GM23338 (cell line): ENCODE measurements around the gene ANKRD13C. TPM values are rescaled to one million over a fixed set of nuclear protein-coding genes. Genes with fewer than 3 reads are reported as not detected.

Experiments used
- ATAC-seq: fragments of 200-7000 bp; cut with Tn5 transposase; 3 replicates; pipeline ENCODE4 v1.9.1; 2020
- DNase-seq: peaks from one replicate; pipeline ENCODE4 v3.0.0-alpha.2; 2015; ENCODE audit warnings: low spot score
- H2AFZ ChIP-seq: fragments of 200-600 bp; sonication (generic); 2 replicates; pipeline ENCODE4 v1.8.0; 2016; ENCODE audit warnings: antibody characterized with exemption, mild to moderate bottlenecking, moderate library complexity
- H3F3A ChIP-seq: fragments of 200-600 bp; sonication (generic); replicated peaks from 2 replicates; pipeline ENCODE4 v1.8.0; 2017; ENCODE audit warnings: antibody characterized with exemption, mixed run types, low read depth
- H3K27ac ChIP-seq: fragments of 200-600 bp; sonication (generic); 2 replicates; pipeline ENCODE4 v1.6.1; 2016; ENCODE audit warnings: low read depth
- H3K27me3 ChIP-seq: fragments of 200-600 bp; sonication (generic); 2 replicates; pipeline ENCODE4 v1.8.0; 2016; ENCODE audit warnings: mild to moderate bottlenecking, mixed run types, moderate library complexity; ENCODE audit not compliant: insufficient read depth
- H3K36me3 ChIP-seq: fragments of 200-600 bp; sonication (generic); 2 replicates; pipeline ENCODE4 v1.8.0; 2016; ENCODE audit warnings: mild to moderate bottlenecking; ENCODE audit not compliant: insufficient read depth
- H3K4me1 ChIP-seq: fragments of 200-600 bp; sonication (generic); 2 replicates; pipeline ENCODE4 v1.8.0; 2016; ENCODE audit warnings: mild to moderate bottlenecking, moderate library complexity; ENCODE audit not compliant: insufficient read depth
- H3K4me2 ChIP-seq: fragments of 200-600 bp; sonication (generic); 2 replicates; pipeline ENCODE4 v1.7.1; 2017; ENCODE audit warnings: mixed run types
- H3K4me3 ChIP-seq: fragments of 200-600 bp; sonication (generic); 2 replicates; pipeline ENCODE4 v1.6.1; 2016; ENCODE audit warnings: mixed run types
- H3K79me2 ChIP-seq: fragments of 200-600 bp; sonication (generic); replicated peaks from 2 replicates; pipeline ENCODE4 v1.8.0; 2017; ENCODE audit warnings: mild to moderate bottlenecking; ENCODE audit not compliant: insufficient read depth
- H3K9me2 ChIP-seq: fragments of 200-600 bp; sonication (generic); 2 replicates; pipeline ENCODE4 v1.8.0; 2017; ENCODE audit not compliant: insufficient read depth
- H4K20me1 ChIP-seq: fragments of 200-600 bp; sonication (generic); replicated peaks from 2 replicates; pipeline ENCODE4 v1.8.0; 2017; ENCODE audit warnings: mild to moderate bottlenecking; ENCODE audit not compliant: insufficient read depth
- H3K27ac Mint-ChIP-seq: 2 replicates; pipeline ENCODE4 v1.8.0; 2020; ENCODE audit warnings: inconsistent platforms, mild to moderate bottlenecking, moderate library complexity, mixed read lengths
- H3K27me3 Mint-ChIP-seq: 3 replicates; pipeline ENCODE4 v1.8.0; 2022; ENCODE audit warnings: low read depth, mild to moderate bottlenecking, moderate library complexity, mixed read lengths, inconsistent platforms; ENCODE audit not compliant: insufficient read depth, poor library complexity
- H3K36me3 Mint-ChIP-seq: 3 replicates; pipeline ENCODE4 v1.8.0; 2021; ENCODE audit warnings: low read depth, mild to moderate bottlenecking, inconsistent platforms, moderate library complexity, mixed read lengths
- H3K4me1 Mint-ChIP-seq: 3 replicates; pipeline ENCODE4 v1.8.0; 2020; ENCODE audit warnings: mild to moderate bottlenecking, inconsistent platforms, mixed read lengths
- H3K4me3 Mint-ChIP-seq: 3 replicates; pipeline ENCODE4 v1.8.0; 2021; ENCODE audit warnings: moderate library complexity, mild to moderate bottlenecking, inconsistent platforms, mixed read lengths
- H3K9me3 Mint-ChIP-seq: 3 replicates; pipeline ENCODE4 v1.8.0; 2020; ENCODE audit warnings: moderate library complexity, mild to moderate bottlenecking, inconsistent platforms, mixed read lengths
- CREB1 ChIP-seq: fragments of 250-450 bp; sonication (Bioruptor Pico); IDR thresholded peaks from 2 replicates; pipeline ENCODE4 v1.5.0; 2020; ENCODE audit warnings: low read depth, mild to moderate bottlenecking, moderate library complexity
- CTCF ChIP-seq, 2 experiments: fragments of 200-600 bp in 1 of 2; sonication (generic) in 1 of 2; conservative IDR thresholded peaks; 2 replicates each; pipeline versions ENCODE4 v1.5.1 to v1.6.1; 2016 to 2017; ENCODE audit warnings: antibody characterized with exemption in 2 of 2, low read depth in 2 of 2, mild to moderate bottlenecking in 2 of 2, moderate library complexity in 1 of 2
- EZH2phosphoT487 ChIP-seq: fragments of 200-600 bp; sonication (generic); IDR thresholded peaks from one replicate; pipeline ENCODE4 v1.8.1; 2018; ENCODE audit warnings: antibody characterized with exemption; ENCODE audit not compliant: unreplicated experiment
- POLR2AphosphoS5 ChIP-seq: IDR thresholded peaks from 2 replicates; pipeline ENCODE4 v1.6.1; 2016; ENCODE audit warnings: antibody characterized with exemption, low read depth
- REST ChIP-seq: IDR thresholded peaks from one replicate; pipeline ENCODE4 v1.6.1; 2018; ENCODE audit warnings: antibody characterized with exemption; ENCODE audit not compliant: unreplicated experiment
- ZNF331 ChIP-seq: fragments of 250-450 bp; sonication (Bioruptor Pico); IDR thresholded peaks from 2 replicates; pipeline ENCODE4 v1.5.0; 2020; ENCODE audit warnings: low read depth, mild to moderate bottlenecking, moderate library complexity
- polyA plus RNA-seq: library from polyadenylated mRNA; unstranded; fragments of >200 nt; fragmentation: Nextera tagmentation; extraction: Ambion mirVana; gene quantifications from 2 replicates; pipeline ENCODE4 v1.2.1, GENCODE V29; 2016
- total RNA-seq: library from RNA; depleted of rRNA; stranded (reverse); fragments of >200 nt; shearing (Covaris generic); gene quantifications from 2 replicates; pipeline ENCODE4 v1.2.3, GENCODE V29; 2014
- TF ChIP-seq, protein P1 (sequence below): IDR thresholded peaks from 2 replicates; pipeline ENCODE4 v1.6.1; 2016; ENCODE audit warnings: antibody characterized with exemption
- TF ChIP-seq, protein P2 (sequence below): fragments of 250-450 bp; sonication (Bioruptor Pico); IDR thresholded peaks from 2 replicates; pipeline ENCODE4 v1.5.0; 2020; ENCODE audit warnings: mild to moderate bottlenecking, moderate library complexity

ANKRD13C gene
- total and polyA plus RNA-seq, 2 experiments from 2014 or later: 12.3 to 32.5 TPM

- H3K9me2 ChIP-seq: no peaks in the 10 kb centered on the region
These were observed 133.0 kb downstream of the ANKRD13C start, which contains the start of gene SRSF11 for GRCh38 chr1:70221238-70222121. Gene SRSF11, plus strand, starts transcription at chr1:70221380. Its CDS starts 257 bp downstream, at chr1:70221637.

More at GRCh38 chr1:70221238-70222121, 133.0 kb downstream of the ANKRD13C start, which contains the start of gene SRSF11:
- Histone ChIP-seq H3F3A (peaks cover 2% of the 10 kb centered on the region; the same call in 1 of the 2 replicates), H3K4me2 (peak within 1 kb of the TSS; percentile 90), H3K36me3 (peaks cover 6% of the 10 kb centered on the region; the same call in 1 of the 2 replicates), H2AFZ (peak within 1 kb of the TSS; percentile 21; the same call in 1 of the 2 replicates), H3K4me3 (peak within 1 kb of the TSS; percentile 81), H4K20me1 (peaks cover 8% of the 10 kb centered on the region), H3K27me3 (no peaks in the 10 kb centered on the region), H3K27ac (peak within 1 kb of the TSS; percentile 98), H3K79me2 (peaks cover 87% of the 10 kb centered on the region), H3K4me1 (peaks cover 8% of the 10 kb centered on the region; the same call in 1 of the 2 replicates)
- peaks cover 39% of the 10 kb centered on the region for H3K36me3 Mint-ChIP-seq
- ATAC-seq: peak; percentile 95
- TF ChIP-seq, protein P1, sequence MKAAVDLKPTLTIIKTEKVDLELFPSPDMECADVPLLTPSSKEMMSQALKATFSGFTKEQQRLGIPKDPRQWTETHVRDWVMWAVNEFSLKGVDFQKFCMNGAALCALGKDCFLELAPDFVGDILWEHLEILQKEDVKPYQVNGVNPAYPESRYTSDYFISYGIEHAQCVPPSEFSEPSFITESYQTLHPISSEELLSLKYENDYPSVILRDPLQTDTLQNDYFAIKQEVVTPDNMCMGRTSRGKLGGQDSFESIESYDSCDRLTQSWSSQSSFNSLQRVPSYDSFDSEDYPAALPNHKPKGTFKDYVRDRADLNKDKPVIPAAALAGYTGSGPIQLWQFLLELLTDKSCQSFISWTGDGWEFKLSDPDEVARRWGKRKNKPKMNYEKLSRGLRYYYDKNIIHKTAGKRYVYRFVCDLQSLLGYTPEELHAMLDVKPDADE: 0 out of 2 replicates have a peak, but pooled peaks have one; percentile 13
- TF ChIP-seq CREB1 (CRISPR knock-in tag): peak; percentile 82
- TF ChIP-seq, protein P2, sequence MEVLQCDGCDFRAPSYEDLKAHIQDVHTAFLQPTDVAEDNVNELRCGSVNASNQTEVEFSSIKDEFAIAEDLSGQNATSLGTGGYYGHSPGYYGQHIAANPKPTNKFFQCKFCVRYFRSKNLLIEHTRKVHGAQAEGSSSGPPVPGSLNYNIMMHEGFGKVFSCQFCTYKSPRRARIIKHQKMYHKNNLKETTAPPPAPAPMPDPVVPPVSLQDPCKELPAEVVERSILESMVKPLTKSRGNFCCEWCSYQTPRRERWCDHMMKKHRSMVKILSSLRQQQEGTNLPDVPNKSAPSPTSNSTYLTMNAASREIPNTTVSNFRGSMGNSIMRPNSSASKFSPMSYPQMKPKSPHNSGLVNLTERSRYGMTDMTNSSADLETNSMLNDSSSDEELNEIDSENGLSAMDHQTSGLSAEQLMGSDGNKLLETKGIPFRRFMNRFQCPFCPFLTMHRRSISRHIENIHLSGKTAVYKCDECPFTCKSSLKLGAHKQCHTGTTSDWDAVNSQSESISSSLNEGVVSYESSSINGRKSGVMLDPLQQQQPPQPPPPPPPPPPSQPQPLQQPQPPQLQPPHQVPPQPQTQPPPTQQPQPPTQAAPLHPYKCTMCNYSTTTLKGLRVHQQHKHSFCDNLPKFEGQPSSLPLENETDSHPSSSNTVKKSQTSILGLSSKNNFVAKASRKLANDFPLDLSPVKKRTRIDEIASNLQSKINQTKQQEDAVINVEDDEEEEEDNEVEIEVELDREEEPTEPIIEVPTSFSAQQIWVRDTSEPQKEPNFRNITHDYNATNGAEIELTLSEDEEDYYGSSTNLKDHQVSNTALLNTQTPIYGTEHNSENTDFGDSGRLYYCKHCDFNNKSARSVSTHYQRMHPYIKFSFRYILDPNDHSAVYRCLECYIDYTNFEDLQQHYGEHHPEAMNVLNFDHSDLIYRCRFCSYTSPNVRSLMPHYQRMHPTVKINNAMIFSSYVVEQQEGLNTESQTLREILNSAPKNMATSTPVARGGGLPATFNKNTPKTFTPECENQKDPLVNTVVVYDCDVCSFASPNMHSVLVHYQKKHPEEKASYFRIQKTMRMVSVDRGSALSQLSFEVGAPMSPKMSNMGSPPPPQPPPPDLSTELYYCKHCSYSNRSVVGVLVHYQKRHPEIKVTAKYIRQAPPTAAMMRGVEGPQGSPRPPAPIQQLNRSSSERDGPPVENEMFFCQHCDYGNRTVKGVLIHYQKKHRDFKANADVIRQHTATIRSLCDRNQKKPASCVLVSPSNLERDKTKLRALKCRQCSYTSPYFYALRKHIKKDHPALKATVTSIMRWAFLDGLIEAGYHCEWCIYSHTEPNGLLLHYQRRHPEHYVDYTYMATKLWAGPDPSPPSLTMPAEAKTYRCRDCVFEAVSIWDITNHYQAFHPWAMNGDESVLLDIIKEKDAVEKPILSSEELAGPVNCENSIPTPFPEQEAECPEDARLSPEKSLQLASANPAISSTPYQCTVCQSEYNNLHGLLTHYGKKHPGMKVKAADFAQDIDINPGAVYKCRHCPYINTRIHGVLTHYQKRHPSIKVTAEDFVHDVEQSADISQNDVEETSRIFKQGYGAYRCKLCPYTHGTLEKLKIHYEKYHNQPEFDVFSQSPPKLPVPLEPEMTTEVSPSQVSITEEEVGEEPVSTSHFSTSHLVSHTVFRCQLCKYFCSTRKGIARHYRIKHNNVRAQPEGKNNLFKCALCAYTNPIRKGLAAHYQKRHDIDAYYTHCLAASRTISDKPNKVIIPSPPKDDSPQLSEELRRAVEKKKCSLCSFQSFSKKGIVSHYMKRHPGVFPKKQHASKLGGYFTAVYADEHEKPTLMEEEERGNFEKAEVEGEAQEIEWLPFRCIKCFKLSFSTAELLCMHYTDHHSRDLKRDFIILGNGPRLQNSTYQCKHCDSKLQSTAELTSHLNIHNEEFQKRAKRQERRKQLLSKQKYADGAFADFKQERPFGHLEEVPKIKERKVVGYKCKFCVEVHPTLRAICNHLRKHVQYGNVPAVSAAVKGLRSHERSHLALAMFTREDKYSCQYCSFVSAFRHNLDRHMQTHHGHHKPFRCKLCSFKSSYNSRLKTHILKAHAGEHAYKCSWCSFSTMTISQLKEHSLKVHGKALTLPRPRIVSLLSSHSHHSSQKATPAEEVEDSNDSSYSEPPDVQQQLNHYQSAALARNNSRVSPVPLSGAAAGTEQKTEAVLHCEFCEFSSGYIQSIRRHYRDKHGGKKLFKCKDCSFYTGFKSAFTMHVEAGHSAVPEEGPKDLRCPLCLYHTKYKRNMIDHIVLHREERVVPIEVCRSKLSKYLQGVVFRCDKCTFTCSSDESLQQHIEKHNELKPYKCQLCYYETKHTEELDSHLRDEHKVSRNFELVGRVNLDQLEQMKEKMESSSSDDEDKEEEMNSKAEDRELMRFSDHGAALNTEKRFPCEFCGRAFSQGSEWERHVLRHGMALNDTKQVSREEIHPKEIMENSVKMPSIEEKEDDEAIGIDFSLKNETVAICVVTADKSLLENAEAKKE: no peak
- no peak for TF ChIP-seq CTCF (conservative IDR thresholded peaks at IDR 0.05; ENCODE audit: low read depth in 2 of 2)
- TF ChIP-seq POLR2AphosphoS5: peak; percentile 93
- TF ChIP-seq ZNF331: no peak
- no peak for TF ChIP-seq REST
- no peak for TF ChIP-seq EZH2phosphoT487
- peaks cover 28% of the 10 kb centered on the region; the same call in 2 of the 3 replicates for H3K4me1 Mint-ChIP-seq
- peak; percentile 97 for DNase-seq
- peak within 1 kb of the TSS; percentile 98 for H3K27ac Mint-ChIP-seq
- peak within 1 kb of the TSS; percentile 95 for H3K4me3 Mint-ChIP-seq
- peaks cover 4% of the 10 kb centered on the region for H3K27me3 Mint-ChIP-seq
- H3K9me3 Mint-ChIP-seq: no peaks in the 10 kb centered on the region
